ENCODE results near the gene SYT8. TPM values are rescaled to one million over a fixed set of nuclear protein-coding genes. Genes with fewer than 3 reads are reported as not detected.

Gene SYT8
- total RNA-seq, 1 experiment from 2014 or later = not detected

DNA sequence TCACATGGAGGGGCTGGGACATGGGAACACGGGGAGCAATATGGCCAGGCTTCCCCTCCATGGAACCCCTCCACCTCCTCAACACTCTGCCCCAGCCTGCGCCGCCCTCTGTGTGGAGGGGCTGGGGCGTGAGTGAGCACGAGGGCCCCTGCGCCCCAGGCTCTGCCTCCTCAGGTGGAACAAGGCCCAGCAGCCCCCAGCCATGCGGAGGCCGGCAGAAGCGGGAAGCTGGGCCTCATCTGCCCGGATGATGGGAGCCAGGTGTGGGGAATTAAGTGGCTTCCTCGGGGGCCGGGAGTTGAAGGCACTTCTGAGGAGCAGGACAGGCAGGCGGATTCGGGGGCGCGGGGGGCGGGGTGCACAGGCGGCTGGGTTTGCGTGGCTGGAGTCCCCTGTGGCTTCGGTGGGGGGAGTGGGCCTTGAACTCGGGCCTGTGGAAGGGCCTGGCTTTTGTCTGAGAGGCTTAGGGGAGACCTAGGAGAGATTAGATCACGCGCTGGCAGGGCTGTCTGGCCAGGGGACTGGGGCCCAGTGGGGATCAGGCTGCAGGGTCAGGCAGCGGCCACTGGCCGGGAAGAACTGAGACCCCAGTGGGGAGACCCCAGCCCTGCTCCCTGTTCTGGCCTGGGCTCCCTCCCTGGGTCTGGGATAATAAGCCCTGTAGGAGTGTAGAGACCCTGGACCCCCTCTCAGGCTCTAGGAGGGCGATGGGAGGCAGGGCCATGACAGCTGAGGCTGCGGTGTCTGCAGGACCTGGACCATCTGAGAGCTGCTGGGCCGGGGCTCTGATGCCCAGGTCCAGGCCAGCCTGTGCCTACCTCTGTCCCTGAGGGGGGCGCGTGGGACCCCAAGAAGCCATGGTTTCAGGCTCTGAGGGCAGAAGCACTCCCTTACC is 43.6 kb downstream of the SYT8 start:
- no CpG with 5 or more reads among the region's 30 CpGs for WGBS (ENCODE audit: extremely low coverage, insufficient read length, low lambda C conversion rate)
- Histone ChIP-seq H2BK20ac (ENCODE audit: low read depth, low read length, poor library complexity, severe bottlenecking) (no peak overlapping the region), H3K4ac (ENCODE audit: low read depth, low read length) (no peak overlapping the region), H3K4me1 (ENCODE audit: insufficient read depth, low read length) (no peaks in the 10 kb centered on the region), H3K9me3 (ENCODE audit: control insufficient read depth, low read depth, low read length) (no peaks in the 10 kb centered on the region), H3K23ac (ENCODE audit: insufficient read length, low read depth, low read length) (no peak overlapping the region), H3K14ac (ENCODE audit: insufficient read depth, low read length) (no peak overlapping the region), H3K27me3 (ENCODE audit: insufficient read depth, low read length) (no peaks in the 10 kb centered on the region), H3K79me1 (ENCODE audit: insufficient read depth, low read depth, low read length, poor library complexity, severe bottlenecking) (no peaks in the 10 kb centered on the region), H3K27ac (ENCODE audit: insufficient read length, low read depth, low read length) (no peak overlapping the region), H3K56ac (ENCODE audit: insufficient read length, low read depth, low read length) (no peak overlapping the region), H4K5ac (ENCODE audit: insufficient read length, low read depth, low read length) (no peak overlapping the region), H3K9ac (ENCODE audit: extremely low read depth, insufficient read length, low read length) (no peak overlapping the region), H2AFZ (ENCODE audit: low read length) (no peak overlapping the region), H4K20me1 (ENCODE audit: control insufficient read depth, insufficient read depth, insufficient read length) (no peaks in the 10 kb centered on the region), H3K23me2 (ENCODE audit: insufficient read length, low read depth, low read length, poor library complexity, severe bottlenecking) (no peaks in the 10 kb centered on the region), H4K8ac (replicated peaks; ENCODE audit: insufficient read length, low read depth, low read length) (no peak overlapping the region), H3K18ac (ENCODE audit: insufficient read length, low read depth, low read length) (no peak overlapping the region), H3T11ph (ENCODE audit: low read length) (no peak overlapping the region), H2BK12ac (ENCODE audit: insufficient read length, low read depth, low read length) (no peak overlapping the region), H3K4me2 (ENCODE audit: insufficient read depth, insufficient read length, low read length) (no peak overlapping the region), H4K91ac (ENCODE audit: insufficient read length, low read depth, low read length) (no peak overlapping the region), H2BK15ac (ENCODE audit: low read depth, low read length) (peak overlapping the region; percentile 72; the same call in 1 of the 2 replicates), H2AK5ac (ENCODE audit: insufficient read length, low read length) (no peak overlapping the region), H2BK5ac (ENCODE audit: insufficient read length, low read length) (no peak overlapping the region), H3K79me2 (ENCODE audit: insufficient read depth, low read length) (no peaks in the 10 kb centered on the region), H2BK120ac (ENCODE audit: low read depth, low read length, poor library complexity, severe bottlenecking) (no peak overlapping the region)
- Mint-ChIP-seq H3K9me3 (no peaks in the 10 kb centered on the region), H3K27ac (no peak overlapping the region), H3K4me3 (no peak overlapping the region), H3K4me1 (peaks cover 2 to 7% of the 10 kb centered on the region in 2 experiments; a peak in 1 of 4 replicates), H3K27me3 (ENCODE audit: low read depth) (no peaks in the 10 kb centered on the region; the same call in 1 of the 2 replicates), H3K36me3 (ENCODE audit: insufficient read depth in 1 of 3, low read depth in 3 of 3) (no peaks in the 10 kb centered on the region)
- DNase-seq = no peak
- TF ChIP-seq, protein P1, sequence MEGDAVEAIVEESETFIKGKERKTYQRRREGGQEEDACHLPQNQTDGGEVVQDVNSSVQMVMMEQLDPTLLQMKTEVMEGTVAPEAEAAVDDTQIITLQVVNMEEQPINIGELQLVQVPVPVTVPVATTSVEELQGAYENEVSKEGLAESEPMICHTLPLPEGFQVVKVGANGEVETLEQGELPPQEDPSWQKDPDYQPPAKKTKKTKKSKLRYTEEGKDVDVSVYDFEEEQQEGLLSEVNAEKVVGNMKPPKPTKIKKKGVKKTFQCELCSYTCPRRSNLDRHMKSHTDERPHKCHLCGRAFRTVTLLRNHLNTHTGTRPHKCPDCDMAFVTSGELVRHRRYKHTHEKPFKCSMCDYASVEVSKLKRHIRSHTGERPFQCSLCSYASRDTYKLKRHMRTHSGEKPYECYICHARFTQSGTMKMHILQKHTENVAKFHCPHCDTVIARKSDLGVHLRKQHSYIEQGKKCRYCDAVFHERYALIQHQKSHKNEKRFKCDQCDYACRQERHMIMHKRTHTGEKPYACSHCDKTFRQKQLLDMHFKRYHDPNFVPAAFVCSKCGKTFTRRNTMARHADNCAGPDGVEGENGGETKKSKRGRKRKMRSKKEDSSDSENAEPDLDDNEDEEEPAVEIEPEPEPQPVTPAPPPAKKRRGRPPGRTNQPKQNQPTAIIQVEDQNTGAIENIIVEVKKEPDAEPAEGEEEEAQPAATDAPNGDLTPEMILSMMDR (conservative IDR thresholded peaks at IDR 0.05) = no peak

Data from H9 (cell line).